GM19397 (cell line): ENCODE data around the gene FITM1.

Source experiments
- ATAC-seq: cut with Tn5 transposase; IDR thresholded peaks from one replicate; pipeline ENCODE4 v1.9.1; 2021; ENCODE audit warnings: mild to moderate bottlenecking, moderate library complexity; ENCODE audit not compliant: unreplicated experiment

FITM1 gene

DNA sequence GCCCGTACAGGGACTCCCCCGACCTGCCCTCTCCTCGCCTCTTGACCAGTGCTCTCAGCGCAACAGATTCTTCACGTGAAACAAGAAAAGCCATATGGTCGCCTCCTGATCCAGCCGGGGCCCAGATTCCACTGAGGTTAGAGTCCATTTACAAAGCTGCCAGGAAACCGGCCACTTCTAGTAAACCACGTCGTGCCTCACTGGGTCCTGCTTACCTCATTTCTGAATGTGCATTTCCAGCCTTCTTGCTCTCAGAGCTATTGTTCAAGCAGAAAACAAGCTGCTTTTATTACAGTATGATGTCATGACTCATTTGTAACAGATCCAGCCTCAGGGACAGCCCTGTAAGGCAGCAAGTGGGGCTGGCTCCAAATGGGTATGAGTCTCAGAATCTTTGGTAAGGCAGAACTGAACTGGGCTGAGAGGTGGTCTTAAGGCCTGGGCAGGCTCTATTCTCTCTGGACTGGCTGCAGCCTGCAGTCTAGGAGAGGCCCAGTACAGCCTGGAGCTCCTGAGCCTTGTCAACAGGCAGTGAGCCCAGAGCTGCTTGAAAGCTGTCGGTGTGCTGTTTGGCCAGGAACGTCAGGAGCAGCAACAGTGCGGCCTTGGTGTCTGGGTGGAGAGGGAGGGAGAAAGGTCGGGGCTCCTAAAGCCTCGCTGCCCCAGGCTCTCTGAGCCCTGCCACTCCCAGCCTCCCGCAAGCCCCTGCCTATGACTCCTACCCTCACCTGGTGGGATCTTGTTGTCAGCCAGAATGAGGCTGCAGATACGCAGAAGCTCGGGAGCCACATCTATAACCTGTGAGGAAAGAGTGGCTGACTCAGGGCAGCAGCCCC lies 49.7 kb downstream of the FITM1 start:
- ATAC-seq, result no peak

DNA sequence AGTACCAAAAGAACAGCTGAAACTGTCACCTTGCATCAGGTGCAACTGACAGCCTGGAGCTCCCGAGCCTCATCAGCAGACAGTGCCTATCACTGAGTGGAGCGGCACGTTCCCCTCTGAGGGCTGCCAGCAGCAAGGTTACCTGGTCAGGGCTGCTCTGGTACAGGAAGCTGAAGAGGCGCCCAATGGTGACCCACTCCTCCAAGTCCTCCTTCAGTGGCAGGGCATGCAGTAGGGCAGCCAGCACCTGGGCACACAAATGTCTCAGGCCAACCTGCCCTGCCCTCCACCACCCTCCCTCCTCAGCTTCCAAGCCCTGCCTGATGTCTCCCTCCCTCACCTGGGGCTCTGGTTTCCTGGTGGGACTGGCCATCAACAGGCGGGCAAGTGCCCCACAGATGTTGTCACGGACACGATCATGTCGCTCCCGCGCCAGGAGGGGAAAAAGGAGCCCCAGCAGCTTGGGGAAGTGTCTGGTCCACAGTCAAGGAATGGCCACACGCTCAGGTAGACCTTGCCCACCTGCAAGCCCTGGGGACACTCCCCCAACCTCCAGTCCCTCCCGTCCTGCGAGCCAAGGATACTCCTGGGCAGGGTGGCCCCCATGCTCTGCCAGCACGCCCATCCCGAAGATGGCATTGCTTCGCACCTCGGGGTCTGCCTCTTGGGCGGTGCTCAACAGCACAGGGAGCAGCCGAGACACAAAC lies 51.1 kb downstream of the FITM1 start:
- no peak for ATAC-seq
